ENCODE data around the gene MRPS10. TPM values are rescaled to one million over a fixed set of nuclear protein-coding genes. Genes with fewer than 3 reads are reported as not detected.
"Not testable (repeated sequence)": the region's sequence is repeated elsewhere in the genome, so short reads cannot be mapped to it uniquely, and the experiment has no call there.

MRPS10 gene
- total and polyA plus RNA-seq, 8 donors, result 8.5 to 38.2 (median 22.7) TPM

DNA sequence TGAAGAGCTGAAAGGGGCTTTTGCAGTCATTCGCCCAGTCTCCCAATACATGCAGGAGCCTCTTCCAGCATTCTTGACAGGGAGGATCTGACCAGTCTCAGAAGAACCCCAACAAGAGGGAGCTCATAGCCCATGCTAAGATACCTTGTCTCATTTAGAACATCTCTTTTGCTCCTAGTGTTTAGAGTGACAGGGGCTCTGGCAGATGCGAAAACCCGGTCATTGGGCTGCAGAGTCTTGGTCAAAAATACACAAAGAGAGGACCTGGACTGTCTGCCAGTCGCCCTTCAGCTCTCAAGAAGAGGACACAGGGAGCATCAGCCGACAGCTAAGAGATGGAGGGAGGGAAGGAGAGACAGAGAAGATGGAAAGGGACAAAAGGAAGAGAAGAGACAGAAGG lies 23.6 kb downstream of the MRPS10 start:
- peaks cover 0 to 7% (median 2%) of the 10 kb centered on the region in 4 donors for H3K36me3 ChIP-seq
- TF ChIP-seq, protein P1, sequence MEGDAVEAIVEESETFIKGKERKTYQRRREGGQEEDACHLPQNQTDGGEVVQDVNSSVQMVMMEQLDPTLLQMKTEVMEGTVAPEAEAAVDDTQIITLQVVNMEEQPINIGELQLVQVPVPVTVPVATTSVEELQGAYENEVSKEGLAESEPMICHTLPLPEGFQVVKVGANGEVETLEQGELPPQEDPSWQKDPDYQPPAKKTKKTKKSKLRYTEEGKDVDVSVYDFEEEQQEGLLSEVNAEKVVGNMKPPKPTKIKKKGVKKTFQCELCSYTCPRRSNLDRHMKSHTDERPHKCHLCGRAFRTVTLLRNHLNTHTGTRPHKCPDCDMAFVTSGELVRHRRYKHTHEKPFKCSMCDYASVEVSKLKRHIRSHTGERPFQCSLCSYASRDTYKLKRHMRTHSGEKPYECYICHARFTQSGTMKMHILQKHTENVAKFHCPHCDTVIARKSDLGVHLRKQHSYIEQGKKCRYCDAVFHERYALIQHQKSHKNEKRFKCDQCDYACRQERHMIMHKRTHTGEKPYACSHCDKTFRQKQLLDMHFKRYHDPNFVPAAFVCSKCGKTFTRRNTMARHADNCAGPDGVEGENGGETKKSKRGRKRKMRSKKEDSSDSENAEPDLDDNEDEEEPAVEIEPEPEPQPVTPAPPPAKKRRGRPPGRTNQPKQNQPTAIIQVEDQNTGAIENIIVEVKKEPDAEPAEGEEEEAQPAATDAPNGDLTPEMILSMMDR (IDR thresholded peaks at IDR 0.05), result no peak
- no peak for TF ChIP-seq POLR2A (IDR thresholded peaks at IDR 0.05)
- no peak for TF ChIP-seq POLR2AphosphoS5 (IDR thresholded peaks at IDR 0.05)
- no peak for TF ChIP-seq EP300 (IDR thresholded peaks at IDR 0.05)
- DNase-seq, result no peak
- no peaks in the 10 kb centered on the region for H3K9me3 ChIP-seq
- no peak overlapping the region for H3K27ac ChIP-seq
- H3K4me1 ChIP-seq, result peaks cover 0 to 10% (median 0%) of the 10 kb centered on the region in 4 donors
- intact Hi-C loops (cut with DNase I; ENCODE audit: low total_unique reads), result no loop called here
- 88 to 94% (median 93%) methylated on average over 5 of the region's 5 CpGs for WGBS, 5 donors
- no peaks in the 10 kb centered on the region for H3K27me3 ChIP-seq
- no peak overlapping the region for H3K4me3 ChIP-seq

DNA sequence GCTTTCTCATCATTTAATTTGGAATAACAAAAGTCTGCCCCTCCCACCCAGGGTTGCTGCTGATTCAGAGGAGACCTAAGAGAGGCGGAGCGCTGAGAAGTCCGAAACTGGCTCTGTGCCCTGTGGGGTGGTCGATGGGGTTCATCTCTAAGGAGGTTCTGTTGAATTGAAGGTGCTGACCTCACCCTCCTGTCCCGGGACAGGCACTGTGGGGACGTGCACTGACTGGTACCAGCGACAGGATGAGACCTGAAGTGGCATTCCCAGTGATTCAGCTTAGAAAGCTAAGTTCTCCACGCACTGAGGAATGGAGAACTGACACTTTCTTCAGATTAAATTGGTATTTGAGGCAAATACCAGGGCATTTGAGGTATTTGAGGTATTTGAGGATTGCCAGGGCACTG lies 24.2 kb downstream of the MRPS10 start:
- TF ChIP-seq POLR2A (IDR thresholded peaks at IDR 0.05), result no peak
- Histone ChIP-seq H3K4me1 (peaks cover 0 to 10% (median 0%) of the 10 kb centered on the region in 4 donors), H3K27me3 (no peaks in the 10 kb centered on the region), H3K9me3 (no peaks in the 10 kb centered on the region), H3K4me3 (no peak overlapping the region), H3K36me3 (peaks cover 0 to 7% (median 2%) of the 10 kb centered on the region in 4 donors), H3K27ac (no peak overlapping the region)
- intact Hi-C loops (cut with DNase I; ENCODE audit: low total_unique reads), result no loop called here
- DNase-seq, result no peak
- 43 to 66% (median 54%) methylated on average over 8 of the region's 8 CpGs for WGBS, 5 donors

DNA sequence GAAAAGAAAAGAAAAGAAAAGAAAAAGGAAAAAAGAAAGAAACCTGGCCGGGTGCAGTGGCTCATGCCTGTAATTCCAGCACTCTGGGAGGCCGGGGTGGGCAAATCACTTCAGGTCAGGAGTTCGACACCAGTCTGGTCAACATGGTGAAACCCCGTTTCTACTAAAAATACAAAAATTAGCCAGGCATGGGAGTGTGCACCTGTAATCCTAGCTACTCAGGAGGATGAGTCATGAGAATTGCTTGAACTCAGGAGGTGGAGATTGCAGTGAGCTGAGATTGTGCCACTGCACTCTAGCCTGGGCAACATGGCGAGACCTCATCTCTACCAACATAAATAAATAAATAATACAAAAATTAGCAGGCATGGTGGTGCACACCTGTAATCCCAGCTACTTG lies 25.3 kb downstream of the MRPS10 start:
- intact Hi-C loops (cut with DNase I; ENCODE audit: low total_unique reads), result not testable (repeated sequence)

DNA sequence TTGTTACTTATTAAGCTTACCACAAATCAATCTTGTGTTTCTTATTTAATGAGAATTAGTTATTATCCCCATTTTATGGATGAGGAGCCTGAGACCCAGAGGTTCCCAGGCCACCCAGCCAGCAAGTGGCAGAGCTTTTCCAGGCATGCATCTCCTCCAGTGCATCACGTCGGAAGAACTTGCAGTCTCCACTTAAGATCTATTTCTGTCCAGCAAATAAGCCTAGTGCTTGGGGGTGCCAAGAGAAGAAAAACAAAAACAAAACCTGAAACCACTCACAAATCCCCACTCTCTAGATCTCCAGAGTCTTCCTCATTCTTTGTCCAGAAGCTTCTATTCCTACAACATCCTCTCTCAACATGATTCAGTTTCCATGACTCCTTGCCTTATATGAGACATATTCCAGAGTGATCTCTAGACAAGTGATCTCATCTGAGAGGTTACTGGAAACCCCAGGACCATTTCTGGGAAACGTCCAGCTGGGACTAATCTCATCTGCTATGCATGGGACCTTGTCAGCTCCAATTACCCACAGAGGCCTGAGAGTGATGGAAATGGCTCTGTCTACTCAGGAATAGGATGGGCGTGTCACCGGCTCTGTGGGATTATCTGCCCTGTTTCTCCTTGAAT lies 27.0 kb downstream of the MRPS10 start:
- no peak overlapping the region for H3K4me3 ChIP-seq
- TF ChIP-seq POLR2AphosphoS5 (IDR thresholded peaks at IDR 0.05), result peak in 1 of 3 donors; percentile 5
- no peak for TF ChIP-seq EP300 (IDR thresholded peaks at IDR 0.05)
- no peak for TF ChIP-seq POLR2A (IDR thresholded peaks at IDR 0.05)
- TF ChIP-seq, protein P1 (IDR thresholded peaks at IDR 0.05), result no peak
- peaks cover 0 to 4% (median 0%) of the 10 kb centered on the region in 4 donors for H3K36me3 ChIP-seq
- H3K27ac ChIP-seq, result no peak overlapping the region
- H3K4me1 ChIP-seq, result no peaks in the 10 kb centered on the region
- intact Hi-C loops (cut with DNase I; ENCODE audit: low total_unique reads), result no loop called here
- no peaks in the 10 kb centered on the region for H3K27me3 ChIP-seq
- H3K9me3 ChIP-seq, result no peaks in the 10 kb centered on the region
- 67 to 73% (median 72%) methylated on average over 5 of the region's 5 CpGs for WGBS, 5 donors
- no peak for DNase-seq

More for the DNA sequence above, 25.3 kb downstream of the MRPS10 start:
- DNase-seq, H3K27ac ChIP-seq, H3K4me3 ChIP-seq, H3K4me1 ChIP-seq, H3K27me3 ChIP-seq, H3K36me3 ChIP-seq, H3K9me3 ChIP-seq: not testable (repeated sequence)
- 85 to 96% (median 93%) methylated on average over 5 of the region's 5 CpGs for WGBS, 5 donors

DNA sequence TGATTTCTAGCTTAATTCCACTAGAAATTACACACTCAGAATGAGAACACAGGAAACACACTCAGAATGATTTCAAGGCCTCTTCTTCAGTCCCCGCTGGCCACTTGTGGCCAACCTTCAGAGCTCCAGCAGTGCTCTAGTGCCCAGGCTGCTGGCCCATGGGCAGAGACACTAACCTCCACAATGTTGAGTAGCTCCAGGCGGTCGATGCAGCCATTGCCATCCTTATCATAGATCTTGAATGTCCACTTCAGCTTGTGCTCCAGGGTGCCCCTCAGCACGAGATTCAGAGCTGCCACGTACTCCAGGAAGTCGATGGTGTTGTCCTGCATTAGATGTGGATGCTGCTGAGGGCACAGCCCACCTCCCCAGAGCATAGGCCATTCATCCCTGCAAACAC lies 29.3 kb downstream of the MRPS10 start:
- H3K4me3 ChIP-seq, result no peak overlapping the region
- DNase-seq, result no peak
- TF ChIP-seq POLR2A (IDR thresholded peaks at IDR 0.05), result no peak
- TF ChIP-seq, protein P1 (IDR thresholded peaks at IDR 0.05), result no peak
- no peak for TF ChIP-seq POLR2AphosphoS5 (IDR thresholded peaks at IDR 0.05)
- no peak for TF ChIP-seq EP300 (IDR thresholded peaks at IDR 0.05)
- intact Hi-C loops (cut with DNase I; ENCODE audit: low total_unique reads), result no loop called here
- H3K4me1 ChIP-seq, result no peaks in the 10 kb centered on the region
- no peaks in the 10 kb centered on the region for H3K9me3 ChIP-seq
- no peaks in the 10 kb centered on the region for H3K27me3 ChIP-seq
- H3K36me3 ChIP-seq, result no peaks in the 10 kb centered on the region
- 72 to 84% (median 82%) methylated on average over 6 of the region's 6 CpGs for WGBS, 5 donors
- H3K27ac ChIP-seq, result no peak overlapping the region

Measured in stomach (tissue), 9 donors.